AG09319 (cell line): Measurements from ENCODE around the gene MKRN2OS.

Experiments used
- DNase-seq: peaks from one replicate; pipeline ENCODE4 v3.0.0-alpha.2; 2010; ENCODE audit warnings: low read depth; ENCODE audit errors: extremely low read depth
- CTCF ChIP-seq: IDR thresholded peaks from 2 replicates; pipeline ENCODE4 v1.5.1; 2011; ENCODE audit warnings: low read depth, mild to moderate bottlenecking, inconsistent platforms, low read length, moderate library complexity

The MKRN2OS gene

GRCh38 chr3:12568747-12569146 is 23.4 kb upstream of the MKRN2OS start:
- no peak for TF ChIP-seq CTCF
- no peak for DNase-seq

- TF ChIP-seq CTCF: no peak
- DNase-seq: no peak
Observed at GRCh38 chr3:12566976-12567375, 21.7 kb upstream of the MKRN2OS start.

- DNase-seq: no peak
- TF ChIP-seq CTCF: no peak
Observed at GRCh38 chr3:12562451-12562850, 17.2 kb upstream of the MKRN2OS start.

- TF ChIP-seq CTCF: no peak
- no peak for DNase-seq
Observed at GRCh38 chr3:12561397-12561796, 16.1 kb upstream of the MKRN2OS start.

GRCh38 chr3:12560505-12561190 is 15.3 kb upstream of the MKRN2OS start:
- no peak for DNase-seq

GRCh38 chr3:12559520-12559919 is 14.2 kb upstream of the MKRN2OS start:
- DNase-seq: no peak
- no peak for TF ChIP-seq CTCF

More at GRCh38 chr3:12560505-12561190, 15.3 kb upstream of the MKRN2OS start:
- TF ChIP-seq CTCF: no peak

GRCh38 chr3:12558706-12559105 is 13.4 kb upstream of the MKRN2OS start:
- no peak for DNase-seq
- TF ChIP-seq CTCF: no peak
